NCI-H2227 (cell line): ENCODE results near the gene COL11A2.
A peak's percentile ranks its signal among the peaks of the same experiment; 100 is the strongest.
"Not testable (repeated sequence)": the region's sequence is repeated elsewhere in the genome, so short reads cannot be mapped to it uniquely, and the experiment has no call there.

Source experiments
- DNase-seq: peaks from one replicate; lab custom pipeline; 2025; ENCODE audit not compliant: unreplicated experiment; lab: John Stamatoyannopoulos, UW

Gene COL11A2

DNA sequence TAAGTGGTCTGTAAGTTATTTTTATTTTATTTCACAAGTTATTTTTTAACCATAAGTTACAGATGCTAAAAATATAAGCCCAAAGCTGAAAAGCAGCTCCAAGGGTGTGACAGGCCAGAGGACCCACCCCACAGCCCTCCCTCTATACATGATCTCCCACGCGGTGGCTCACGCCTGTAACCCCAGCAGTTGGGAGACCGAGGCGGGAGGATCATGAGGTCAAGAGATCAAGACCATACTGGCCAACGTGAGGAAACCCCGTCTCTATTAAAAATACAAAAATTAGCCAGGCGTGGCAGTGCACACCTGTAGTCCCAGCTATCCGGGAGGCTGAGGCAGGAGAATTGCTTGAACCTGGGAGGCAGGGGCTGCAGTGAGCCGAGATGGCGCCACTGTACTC is 32.2 kb downstream of the COL11A2 start:
- DNase-seq, result no peak

DNA sequence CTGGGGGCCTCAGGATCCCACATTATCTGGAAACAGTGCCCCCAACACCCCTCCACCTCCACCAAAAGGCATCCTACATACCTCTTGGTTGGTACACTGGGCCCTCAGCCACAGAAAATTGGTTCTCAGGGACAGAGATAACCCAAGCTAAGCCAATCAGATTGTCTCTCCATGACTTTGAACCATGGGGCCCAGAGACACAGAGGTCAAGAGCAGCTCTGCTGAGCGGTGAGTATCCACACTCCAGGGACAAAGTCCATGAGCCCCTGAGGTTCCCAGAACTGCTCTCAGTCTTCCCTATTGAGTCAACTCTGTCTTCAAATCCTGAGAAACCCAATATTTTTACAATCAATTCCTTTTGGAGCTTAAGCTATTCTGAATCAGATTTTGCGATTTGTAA is 35.3 kb downstream of the COL11A2 start:
- no peak for DNase-seq

DNA sequence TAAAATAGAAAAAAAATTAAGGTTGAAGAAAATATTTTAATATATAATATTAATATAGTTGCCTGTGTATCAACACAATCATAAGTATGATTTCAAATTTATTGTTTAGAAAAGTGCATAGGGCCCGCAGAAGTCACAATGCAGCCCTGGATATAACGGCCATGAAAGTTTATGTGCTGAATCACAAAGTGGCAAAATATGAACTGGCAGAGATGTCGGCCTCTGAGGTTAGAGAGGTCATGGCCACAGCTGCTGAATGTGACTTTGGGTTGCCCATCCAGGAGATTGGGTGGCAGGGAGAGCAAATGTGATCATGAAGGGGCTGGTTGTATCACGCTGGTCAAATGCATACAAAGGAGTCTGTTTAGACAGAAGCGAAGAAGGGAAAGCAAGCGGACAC is 35.7 kb downstream of the COL11A2 start:
- no peak for DNase-seq

DNA sequence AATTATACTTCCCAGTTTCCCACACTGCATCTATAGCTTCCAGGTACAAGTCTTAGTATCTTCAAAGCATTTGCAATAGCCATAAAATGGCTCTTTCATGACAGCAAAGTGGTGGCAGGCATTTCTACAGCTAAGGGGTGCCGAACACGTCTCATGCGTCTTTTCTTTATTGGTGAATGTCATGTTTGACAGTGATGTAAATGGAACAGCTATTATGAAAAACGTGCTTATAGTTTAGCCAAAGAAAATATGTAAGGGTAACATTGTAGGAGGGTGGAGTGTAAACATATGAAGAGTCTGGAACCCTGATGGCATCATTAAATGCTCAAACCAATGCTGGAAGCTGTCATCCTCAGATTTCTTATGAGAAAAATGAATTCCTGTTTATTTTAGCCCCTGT is 37.9 kb downstream of the COL11A2 start:
- no peak for DNase-seq

DNA sequence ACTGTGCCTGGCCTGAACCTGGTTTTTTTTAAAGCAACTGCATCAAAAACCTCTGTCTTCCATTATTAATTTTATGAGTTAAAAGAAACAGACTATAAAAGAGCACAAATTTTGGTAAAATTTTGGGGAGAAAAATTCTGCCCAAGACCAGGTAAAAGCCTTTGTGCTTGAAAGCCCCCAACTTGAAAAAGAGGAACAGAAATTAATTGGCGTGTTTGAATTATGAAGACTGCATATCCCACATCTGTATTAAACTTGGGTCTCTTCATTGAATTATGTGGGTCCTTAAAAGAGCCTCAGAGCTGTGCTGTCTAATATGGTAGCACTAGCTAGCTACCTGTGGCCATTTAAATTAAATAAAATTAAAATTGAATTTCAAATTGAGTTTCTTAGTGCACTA is 41.2 kb downstream of the COL11A2 start:
- no peak for DNase-seq

GRCh38 chr6:33150560-33150959 is 41.7 kb downstream of the COL11A2 start:
- not testable (repeated sequence) for DNase-seq

- peak; percentile 52 for DNase-seq
These were observed 44.2 kb downstream of the COL11A2 start for GRCh38 chr6:33147807-33148666.

GRCh38 chr6:33144373-33144772 is 47.9 kb downstream of the COL11A2 start:
- no peak for DNase-seq

- no peak for DNase-seq
These were observed 49.0 kb downstream of the COL11A2 start for GRCh38 chr6:33143113-33143770.

DNA sequence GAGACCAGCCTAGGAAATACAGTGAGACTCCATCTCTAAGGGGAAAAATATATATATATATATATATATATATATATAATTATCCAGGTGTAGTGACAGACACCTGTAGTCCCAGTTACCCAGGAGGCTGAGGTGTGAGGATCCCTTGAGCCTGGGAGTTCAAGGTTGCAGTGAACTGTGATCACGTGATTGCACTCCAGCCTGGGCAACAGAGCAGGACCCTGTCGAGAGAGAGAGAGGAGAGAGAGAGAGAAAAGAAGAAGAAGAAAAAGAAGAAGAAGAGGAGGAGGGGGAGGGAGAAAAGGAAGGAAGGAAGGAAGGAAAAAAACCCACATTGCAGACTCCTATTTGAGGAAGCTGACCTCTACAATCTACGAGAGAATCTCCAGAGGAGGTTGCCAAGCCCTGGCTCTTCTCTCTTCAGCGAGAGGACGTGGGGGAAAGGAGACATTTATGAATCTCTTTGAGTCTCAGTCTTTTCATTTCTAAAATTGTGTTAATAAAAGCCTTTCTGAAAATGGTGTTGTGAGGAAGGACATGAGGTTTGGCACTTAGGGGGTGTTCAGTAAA is 49.7 kb downstream of the COL11A2 start:
- DNase-seq, result no peak

- no peak for DNase-seq
These were observed 51.7 kb downstream of the COL11A2 start for GRCh38 chr6:33140556-33140955.

DNA sequence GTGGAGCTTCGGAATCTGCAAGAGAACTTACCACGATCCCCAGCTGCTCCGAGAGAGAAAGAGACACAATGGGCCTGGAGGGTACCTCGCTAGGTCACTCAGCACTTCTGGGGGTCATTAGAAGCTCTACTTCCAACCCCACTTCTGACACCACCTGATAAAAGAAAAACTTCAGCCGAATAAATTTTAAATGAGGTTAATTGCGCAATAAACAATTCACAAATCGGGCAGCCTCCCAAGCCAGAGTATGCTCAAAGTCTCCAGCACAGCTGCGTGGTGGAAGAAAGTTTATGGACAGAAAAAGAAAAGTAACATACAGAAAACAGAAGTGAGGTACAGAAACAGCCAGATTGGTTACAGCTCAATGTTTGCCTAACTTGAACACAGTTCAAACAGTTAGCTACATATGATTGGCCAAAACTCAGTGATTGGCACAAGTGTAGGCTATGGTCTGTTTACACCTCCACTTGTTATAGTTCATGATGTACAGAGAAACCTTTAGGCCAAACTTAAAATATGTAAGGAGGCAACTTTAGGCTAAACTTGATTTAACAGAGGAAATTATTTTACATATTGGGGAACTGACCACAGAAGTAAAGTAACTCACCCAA is 52.6 kb downstream of the COL11A2 start:
- no peak for DNase-seq

GRCh38 chr6:33136310-33136900 is 55.9 kb downstream of the COL11A2 start:
- no peak for DNase-seq

DNA sequence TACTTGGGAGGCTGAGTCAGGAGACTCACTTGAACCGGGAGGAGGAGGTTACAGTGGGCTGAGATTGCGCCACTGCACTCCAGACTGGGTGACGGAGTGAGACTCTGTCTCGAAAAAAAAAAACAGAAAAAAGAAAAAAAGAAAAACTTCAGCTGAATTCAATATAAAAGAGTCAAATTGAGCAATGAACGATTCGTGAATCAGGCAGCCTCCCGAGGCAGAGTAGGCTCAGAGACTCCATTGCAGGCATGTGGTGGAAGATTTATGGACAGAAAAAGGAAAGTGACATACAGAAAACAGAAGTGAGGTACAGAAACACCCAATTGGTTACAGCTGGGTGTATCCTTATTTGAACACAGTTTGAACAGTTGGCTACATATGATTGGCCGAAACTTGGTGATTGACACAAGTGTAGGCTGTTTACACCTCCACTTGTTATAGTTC is 60.2 kb downstream of the COL11A2 start:
- no peak for DNase-seq

GRCh38 chr6:33128318-33128717 is 63.9 kb downstream of the COL11A2 start:
- DNase-seq, result no peak

DNA sequence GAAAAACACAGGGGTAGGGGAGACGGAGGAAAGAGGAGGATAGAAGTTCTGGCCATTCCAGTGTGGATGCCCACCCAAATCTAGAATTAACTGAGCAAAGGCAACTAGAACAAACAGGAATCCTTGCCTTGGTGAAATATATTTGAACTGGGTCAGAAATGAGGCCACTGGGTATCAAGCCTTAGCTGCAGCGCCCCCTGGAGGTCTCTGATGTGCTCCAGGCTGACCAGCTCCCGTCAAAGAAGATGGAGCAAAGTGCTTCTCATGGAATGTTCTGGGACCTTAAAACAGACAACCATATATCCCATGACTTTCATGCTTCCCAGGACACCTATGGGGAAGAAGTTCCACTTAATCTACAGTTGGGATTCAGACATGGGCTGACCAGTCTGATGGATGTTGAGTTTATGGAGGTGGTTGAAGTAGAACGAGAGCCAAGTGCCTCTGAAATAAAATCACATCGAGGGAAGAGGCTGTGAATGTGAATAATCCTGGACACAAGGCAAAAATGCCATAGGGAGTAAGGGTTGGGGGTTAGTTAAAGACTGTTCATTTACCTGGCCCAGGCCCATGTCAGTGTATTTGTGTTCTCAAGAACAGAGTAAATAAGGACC is 66.1 kb downstream of the COL11A2 start:
- peak; percentile 23 for DNase-seq

GRCh38 chr6:33124947-33125346 is 67.3 kb downstream of the COL11A2 start:
- no peak for DNase-seq

DNA sequence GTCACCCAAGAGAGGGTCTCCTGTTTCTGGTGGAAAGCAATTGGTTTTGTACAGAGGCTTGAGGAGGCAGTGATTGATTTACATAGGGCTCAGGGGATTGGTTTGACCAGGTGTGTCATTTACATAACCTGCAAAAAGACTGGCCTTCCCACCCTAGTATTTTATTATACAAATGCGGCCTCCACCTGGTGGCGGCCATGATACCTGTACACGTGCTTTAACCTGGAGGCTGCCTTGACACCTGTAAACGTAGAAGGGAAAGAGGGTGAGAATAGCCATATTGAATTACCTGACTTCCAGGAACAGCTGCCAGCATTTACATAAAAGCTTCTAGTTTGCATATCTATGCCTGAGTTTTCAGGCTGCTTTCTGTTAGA is 67.8 kb downstream of the COL11A2 start:
- DNase-seq, result no peak

GRCh38 chr6:33123732-33124524 is 68.3 kb downstream of the COL11A2 start:
- DNase-seq, result peak; percentile 41

- DNase-seq, result no peak
These were observed 69.1 kb downstream of the COL11A2 start for GRCh38 chr6:33123181-33123580.
